Lower leg skin (tissue), 4 donors: ENCODE results near the gene CABLES1. TPM values are rescaled to one million over a fixed set of nuclear protein-coding genes. Genes with fewer than 3 reads are reported as not detected.

ENCODE experiments used
- DNase-seq, 2 donors: peaks; one replicate each; pipeline ENCODE4 v3.0.0-alpha.2; 2019; ENCODE audit warnings: low spot score in 2 of 2
- H3K4me3 ChIP-seq: fragments of 200-600 bp; sonication (generic); 2 replicates; pipeline ENCODE4 v1.5.1; 2017; ENCODE audit warnings: mild to moderate bottlenecking, low read depth; ENCODE audit not compliant: poor library complexity, severe bottlenecking
- CTCF ChIP-seq, 3 donors: fragments of 450-650 bp; IDR thresholded peaks; one replicate each; pipeline ENCODE4 v1.5.1; 2016; ENCODE audit warnings: antibody characterized with exemption in 3 of 3, mild to moderate bottlenecking in 3 of 3, moderate library complexity in 2 of 3
- POLR2A ChIP-seq, 2 donors: fragments of 450-650 bp; IDR thresholded peaks; one replicate each; pipeline ENCODE4 v1.6.1; 2016 to 2017; ENCODE audit warnings: antibody characterized with exemption in 2 of 2, mild to moderate bottlenecking in 1 of 2, moderate library complexity in 1 of 2
- WGBS, 2 donors: methylation state at CpG; one replicate each; pipeline ENCODE4 v1.1.5; 2018; 5-methylcytosine and 5-hydroxymethylcytosine counted together
- intact Hi-C: fragments of 100-400 bp; cut with DNase I; formaldehyde crosslinking; loops from one replicate; pipeline ENCODE4 v1.15.0; 2023; ENCODE audit warnings: low total_unique reads
- total RNA-seq, 4 donors: library from RNA; depleted of rRNA; stranded (reverse); fragments of >200 nt; gene quantifications; one replicate each; pipeline ENCODE4 v1.1.0, GENCODE V29; 2016

CABLES1 gene
- total RNA-seq, 4 donors from 2014 or later = 15.0 to 52.5 (median 27.5) TPM

GRCh38 chr18:23270986-23271680 is 135.8 kb downstream of the CABLES1 start:
- intact Hi-C loops = no loop called here
- DNase-seq = no peak
- no peak overlapping the region for H3K4me3 ChIP-seq
- TF ChIP-seq POLR2A (IDR thresholded peaks at IDR 0.05) (no peak), CTCF (IDR thresholded peaks at IDR 0.05) (no peak)
- WGBS, 2 donors = 66 to 81% methylated on average over 4 of the region's 4 CpGs

GRCh38 chr18:23272498-23273232 is 137.4 kb downstream of the CABLES1 start:
- no peak overlapping the region for H3K4me3 ChIP-seq
- TF ChIP-seq POLR2A (IDR thresholded peaks at IDR 0.05) (no peak), CTCF (IDR thresholded peaks at IDR 0.05) (no peak)
- WGBS, 2 donors = 83 to 90% methylated on average over 11 of the region's 11 CpGs
- no peak for DNase-seq
- intact Hi-C loops = no loop called here

GRCh38 chr18:23273443-23273966 is 138.2 kb downstream of the CABLES1 start:
- no peak for TF ChIP-seq POLR2A (IDR thresholded peaks at IDR 0.05)
- TF ChIP-seq CTCF (IDR thresholded peaks at IDR 0.05) = no peak
- no peak overlapping the region for H3K4me3 ChIP-seq
- WGBS, 2 donors = 88 to 89% methylated on average over 10 of the region's 10 CpGs
- intact Hi-C loops = no loop called here
- no peak for DNase-seq

- no peak for DNase-seq
- intact Hi-C loops = no loop called here
- 48 to 67% methylated on average over 17 of the region's 17 CpGs for WGBS, 2 donors
- no peak overlapping the region for H3K4me3 ChIP-seq
- TF ChIP-seq POLR2A (IDR thresholded peaks at IDR 0.05) = no peak
- TF ChIP-seq CTCF (IDR thresholded peaks at IDR 0.05) = no peak
These were observed 139.6 kb downstream of the CABLES1 start for GRCh38 chr18:23274638-23275482.

- DNase-seq = no peak
- intact Hi-C loops = no loop called here
- H3K4me3 ChIP-seq = no peak overlapping the region
- TF ChIP-seq CTCF (IDR thresholded peaks at IDR 0.05) = no peak
- no peak for TF ChIP-seq POLR2A (IDR thresholded peaks at IDR 0.05)
- WGBS, 2 donors = 11 to 51% methylated on average over 5 of the region's 5 CpGs
These were observed 141.2 kb downstream of the CABLES1 start for GRCh38 chr18:23276451-23276850.
